OCI-LY1 (cell line): ENCODE results near the gene CD164.

Source experiments
- EZH2 ChIP-seq: fragments of 200-600 bp; sonication (generic), shearing (Covaris generic); IDR thresholded peaks from 2 replicates; pipeline ENCODE4 v1.8.0; 2017; ENCODE audit warnings: borderline replicate concordance, mixed run types, mild to moderate bottlenecking, antibody characterized with exemption, low read length, moderate library complexity, mixed read lengths
- TF ChIP-seq, protein P1 (sequence below): fragments of 200-600 bp; sonication (generic), shearing (Covaris generic); IDR thresholded peaks from 2 replicates; pipeline ENCODE4 v1.5.1; 2017; ENCODE audit warnings: mild to moderate bottlenecking, antibody characterized with exemption, low read length, moderate library complexity, mixed read lengths

DNA sequence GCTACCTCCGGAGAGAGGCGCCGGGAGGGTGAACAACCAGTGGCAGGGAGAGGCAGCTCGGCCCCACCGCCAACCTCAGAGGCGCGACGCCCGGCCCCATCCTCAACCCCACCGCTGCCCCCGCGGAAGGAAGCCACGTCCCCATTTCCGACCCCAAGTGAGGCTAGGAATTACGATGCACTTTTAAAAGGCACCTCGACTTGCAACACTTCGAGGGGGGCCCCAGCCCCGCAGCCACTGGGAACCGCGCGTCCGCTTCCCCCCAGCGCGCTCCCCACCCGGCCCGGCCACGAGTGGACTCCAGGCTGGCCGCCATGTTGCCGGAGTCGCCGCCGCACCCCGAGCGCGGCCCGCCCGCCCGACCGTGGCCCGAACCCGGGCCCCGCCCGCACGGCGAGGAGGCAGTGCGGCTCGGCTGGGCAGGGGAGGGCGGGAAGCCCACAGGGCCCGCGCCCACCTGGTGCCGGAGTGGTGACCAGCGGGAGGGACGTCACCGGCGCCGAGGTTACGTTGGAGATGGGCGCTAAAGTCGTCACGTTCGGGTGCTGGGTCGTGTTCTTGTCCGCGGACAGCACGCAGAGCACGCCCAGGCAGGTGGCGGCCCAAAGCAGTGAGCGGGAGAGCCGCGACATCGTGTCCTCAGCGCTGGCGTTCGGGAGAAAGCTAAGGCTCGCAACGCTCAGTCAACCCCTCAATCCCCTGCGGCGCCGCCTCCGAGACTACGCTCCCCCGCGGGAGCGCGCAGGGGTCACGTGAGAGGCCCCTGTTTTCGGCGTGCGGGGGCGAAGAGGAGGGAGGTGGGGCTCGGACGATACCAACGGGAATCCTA lies at the start of gene CD164:
- no peak for TF ChIP-seq EZH2
- TF ChIP-seq, protein P1, sequence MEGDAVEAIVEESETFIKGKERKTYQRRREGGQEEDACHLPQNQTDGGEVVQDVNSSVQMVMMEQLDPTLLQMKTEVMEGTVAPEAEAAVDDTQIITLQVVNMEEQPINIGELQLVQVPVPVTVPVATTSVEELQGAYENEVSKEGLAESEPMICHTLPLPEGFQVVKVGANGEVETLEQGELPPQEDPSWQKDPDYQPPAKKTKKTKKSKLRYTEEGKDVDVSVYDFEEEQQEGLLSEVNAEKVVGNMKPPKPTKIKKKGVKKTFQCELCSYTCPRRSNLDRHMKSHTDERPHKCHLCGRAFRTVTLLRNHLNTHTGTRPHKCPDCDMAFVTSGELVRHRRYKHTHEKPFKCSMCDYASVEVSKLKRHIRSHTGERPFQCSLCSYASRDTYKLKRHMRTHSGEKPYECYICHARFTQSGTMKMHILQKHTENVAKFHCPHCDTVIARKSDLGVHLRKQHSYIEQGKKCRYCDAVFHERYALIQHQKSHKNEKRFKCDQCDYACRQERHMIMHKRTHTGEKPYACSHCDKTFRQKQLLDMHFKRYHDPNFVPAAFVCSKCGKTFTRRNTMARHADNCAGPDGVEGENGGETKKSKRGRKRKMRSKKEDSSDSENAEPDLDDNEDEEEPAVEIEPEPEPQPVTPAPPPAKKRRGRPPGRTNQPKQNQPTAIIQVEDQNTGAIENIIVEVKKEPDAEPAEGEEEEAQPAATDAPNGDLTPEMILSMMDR = no peak
